Right cardiac atrium (tissue), 5 donors: ENCODE data around the gene SDF2L1. TPM values are rescaled to one million over a fixed set of nuclear protein-coding genes. Genes with fewer than 3 reads are reported as not detected.
"Not testable (repeated sequence)": the region's sequence is repeated elsewhere in the genome, so short reads cannot be mapped to it uniquely, and the experiment has no call there.

Experiments
- ATAC-seq, 2 donors: fragments of 200-7000 bp; cut with Tn5 transposase; one replicate each; pipeline versions ENCODE4 v1.8.0 to v1.9.1; 2020; ENCODE audit warnings: moderate library complexity in 2 of 2, mild to moderate bottlenecking in 1 of 2
- DNase-seq, 3 donors: peaks; one replicate each; pipeline ENCODE4 v3.0.0-alpha.2; 2020
- H3K27ac ChIP-seq: one replicate; pipeline ENCODE4 v1.5.1; 2013; ENCODE audit warnings: mild to moderate bottlenecking, low read length, control low read depth, moderate library complexity
- H3K27me3 ChIP-seq: one replicate; pipeline ENCODE4 v1.6.1; 2013; ENCODE audit not compliant: control insufficient read depth, insufficient read depth
- H3K4me1 ChIP-seq: one replicate; pipeline ENCODE4 v1.6.1; 2013; ENCODE audit warnings: low read length; ENCODE audit not compliant: control insufficient read depth, insufficient read depth
- H3K4me3 ChIP-seq: one replicate; pipeline ENCODE4 v1.5.1; 2013; ENCODE audit warnings: low read length, control low read depth
- H3K9me3 ChIP-seq: one replicate; pipeline ENCODE4 v1.6.1; 2013; ENCODE audit warnings: low read length; ENCODE audit not compliant: control insufficient read depth
- WGBS: extraction: QIAGEN DNeasy Blood & Tissue Kit; methylation state at CpG from one replicate; pipeline ENCODE4 v1.1.7; 2013; 5-methylcytosine and 5-hydroxymethylcytosine counted together
- intact Hi-C, 4 donors: fragments of 100-400 bp; cut with DNase I; formaldehyde crosslinking; loops; one replicate each; pipeline versions ENCODE4 v1.11.0 to v1.14.0; 2022 to 2023
- polyA plus RNA-seq: library from polyadenylated mRNA; stranded (reverse); fragments of 200-250 nt; gene quantifications from one replicate; pipeline ENCODE4 v1.2.3, GENCODE V29; 2013
- total RNA-seq, 4 donors: library from RNA; stranded (reverse); fragmentation: NEBNext Ultra II Directional; extraction: Animal tissue kit (Norgen Biotek cat#: 25700); gene quantifications; one replicate each; pipeline ENCODE4 v1.2.1, GENCODE V29; 2021
- donor health status: healthy with polysubstance abuse.
- donor health status: DM: no; HTN: yes; CAD: no.
- donor health status: DM: no; HTN: no; CAD: no.
- donor health status: DM: no; HTN: yes; CAD: no; lungs with severe emphysema.
- donor health status: DM: yes; HTN: yes; CAD: no.

SDF2L1 gene
- total and polyA plus RNA-seq, 5 donors, result 14.4 to 37.5 (median 34.9) TPM

DNA sequence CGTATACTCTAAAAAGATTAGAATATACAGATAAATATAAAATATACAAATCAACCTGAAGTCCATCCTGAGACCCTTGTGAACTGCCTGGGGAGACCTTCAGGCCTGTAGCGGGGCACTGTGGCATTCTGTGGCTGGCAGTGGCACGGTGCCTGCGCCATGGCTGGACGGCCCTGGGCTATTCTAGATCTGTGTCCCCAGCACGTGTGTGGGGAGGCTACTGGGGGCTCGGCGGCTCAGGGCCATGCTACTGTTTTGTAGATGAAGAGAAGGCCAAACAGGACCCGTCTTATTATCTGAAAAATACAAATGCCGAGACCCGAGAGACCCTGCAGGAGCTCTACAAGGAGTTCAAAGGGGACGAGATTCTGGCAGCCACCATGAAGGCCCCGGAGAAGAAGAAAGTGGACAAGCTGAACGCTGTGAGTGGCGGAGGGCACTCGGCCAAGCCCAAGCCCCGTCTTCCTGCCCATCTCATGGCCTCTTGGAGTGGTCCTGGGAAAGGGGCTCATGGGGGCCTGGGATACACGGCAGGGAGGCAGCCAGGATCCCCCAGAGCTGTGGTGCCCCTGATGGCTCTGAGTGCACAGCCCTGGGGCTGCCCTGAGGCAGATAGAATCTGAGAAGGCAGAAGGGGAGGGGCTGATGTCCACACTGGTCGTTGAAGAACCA, 42.5 kb downstream of the SDF2L1 start:
- WGBS, result 91% methylated on average over 19 of the region's 19 CpGs
- ATAC-seq, result no peak
- Histone ChIP-seq H3K4me1 (no peaks in the 10 kb centered on the region), H3K27me3 (no peaks in the 10 kb centered on the region), H3K9me3 (no peaks in the 10 kb centered on the region), H3K4me3 (no peak overlapping the region), H3K27ac (no peak overlapping the region)
- intact Hi-C loops, result no loop called here
- DNase-seq, result peak in 1 of 3 donors; percentile 19

DNA sequence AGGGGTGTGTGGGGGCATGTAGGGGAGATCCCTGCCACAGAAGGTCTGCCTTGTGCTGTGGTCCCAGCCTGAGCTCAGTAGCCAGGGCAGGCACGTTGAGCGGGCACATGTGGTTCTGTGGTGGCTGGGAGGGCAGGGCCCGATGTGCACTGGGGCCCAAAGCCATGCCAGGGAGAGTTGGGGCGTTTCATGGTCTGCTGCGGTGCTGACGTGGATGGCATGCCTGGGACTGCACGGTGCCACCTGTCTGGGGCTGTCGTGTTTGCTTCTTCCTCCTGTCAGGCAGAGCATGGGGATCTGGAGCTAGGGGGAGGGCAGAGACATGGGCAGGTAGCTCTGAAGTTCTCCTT, 43.0 kb downstream of the SDF2L1 start:
- ATAC-seq, result no peak
- Histone ChIP-seq H3K27me3 (no peaks in the 10 kb centered on the region), H3K27ac (no peak overlapping the region), H3K9me3 (no peaks in the 10 kb centered on the region), H3K4me3 (no peak overlapping the region), H3K4me1 (no peaks in the 10 kb centered on the region)
- intact Hi-C loops, result no loop called here
- 82% methylated on average over 8 of the region's 8 CpGs for WGBS
- DNase-seq, result no peak

DNA sequence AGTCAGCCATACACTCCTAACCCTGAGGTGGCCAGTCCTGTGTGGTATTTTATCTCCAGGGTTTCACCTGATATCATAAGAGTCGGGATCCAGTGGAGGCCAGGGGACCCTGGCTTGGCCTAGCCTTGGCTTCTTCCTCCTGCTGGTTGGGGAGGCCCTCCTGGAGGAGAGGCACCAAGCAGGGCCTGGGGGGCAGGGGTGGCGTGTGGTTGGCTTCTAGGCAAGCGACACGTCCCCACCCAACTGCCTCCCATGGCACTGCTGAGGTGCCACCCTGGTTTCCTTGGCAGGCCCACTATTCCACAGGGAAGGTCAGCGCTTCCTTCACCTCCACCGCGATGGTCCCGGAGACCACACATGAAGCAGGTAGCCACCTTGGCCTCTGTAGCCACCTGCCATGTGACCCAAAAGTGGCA, 44.1 kb downstream of the SDF2L1 start:
- Histone ChIP-seq H3K4me1 (no peaks in the 10 kb centered on the region), H3K4me3 (no peak overlapping the region), H3K27me3 (no peaks in the 10 kb centered on the region), H3K27ac (no peak overlapping the region), H3K9me3 (no peaks in the 10 kb centered on the region)
- WGBS, result 94% methylated on average over 8 of the region's 8 CpGs
- intact Hi-C loops, result no loop called here
- ATAC-seq, result no peak
- DNase-seq, result no peak

DNA sequence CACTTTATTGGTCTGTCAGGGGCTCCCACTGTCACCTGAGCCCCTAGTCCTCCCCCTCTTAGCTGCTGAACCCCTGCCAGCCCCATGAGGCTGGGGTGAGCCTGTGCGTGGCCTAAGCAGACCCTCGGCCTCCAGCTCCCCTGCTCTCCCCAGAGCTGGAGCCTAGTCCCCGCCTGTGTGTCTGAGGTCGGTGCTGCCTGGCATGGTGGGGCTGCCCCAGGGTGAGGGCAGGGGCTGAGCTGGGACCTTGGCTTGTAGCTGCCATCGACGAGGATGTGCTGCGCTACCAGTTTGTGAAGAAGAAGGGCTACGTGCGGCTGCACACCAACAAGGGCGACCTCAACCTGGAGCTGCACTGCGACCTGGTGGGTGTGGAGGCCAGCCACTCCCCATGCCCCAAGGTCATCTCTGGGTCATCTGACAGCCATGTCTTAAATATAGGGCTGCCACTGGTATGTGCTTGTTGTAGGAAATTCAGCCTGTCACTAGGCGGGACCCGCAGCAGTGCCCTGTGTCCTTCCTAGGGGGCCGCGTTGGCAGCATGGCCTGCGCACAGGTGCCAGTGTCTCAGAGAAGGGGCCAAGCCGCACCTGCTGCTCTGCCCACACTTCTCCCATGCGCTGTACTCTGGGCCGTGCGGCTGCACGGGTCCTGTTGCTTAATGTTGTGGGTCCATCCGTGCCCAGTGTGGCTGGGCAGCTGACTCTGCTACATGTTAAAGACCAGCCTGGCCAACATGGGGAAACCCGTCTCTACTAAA, 44.7 kb downstream of the SDF2L1 start:
- Histone ChIP-seq H3K9me3 (no peaks in the 10 kb centered on the region), H3K4me3 (no peak overlapping the region), H3K27me3 (no peaks in the 10 kb centered on the region), H3K4me1 (no peaks in the 10 kb centered on the region), H3K27ac (no peak overlapping the region)
- intact Hi-C loops, result no loop called here
- 95% methylated on average over 23 of the region's 23 CpGs for WGBS
- no peak for ATAC-seq
- DNase-seq, result peak in 1 of 3 donors; percentile 38

DNA sequence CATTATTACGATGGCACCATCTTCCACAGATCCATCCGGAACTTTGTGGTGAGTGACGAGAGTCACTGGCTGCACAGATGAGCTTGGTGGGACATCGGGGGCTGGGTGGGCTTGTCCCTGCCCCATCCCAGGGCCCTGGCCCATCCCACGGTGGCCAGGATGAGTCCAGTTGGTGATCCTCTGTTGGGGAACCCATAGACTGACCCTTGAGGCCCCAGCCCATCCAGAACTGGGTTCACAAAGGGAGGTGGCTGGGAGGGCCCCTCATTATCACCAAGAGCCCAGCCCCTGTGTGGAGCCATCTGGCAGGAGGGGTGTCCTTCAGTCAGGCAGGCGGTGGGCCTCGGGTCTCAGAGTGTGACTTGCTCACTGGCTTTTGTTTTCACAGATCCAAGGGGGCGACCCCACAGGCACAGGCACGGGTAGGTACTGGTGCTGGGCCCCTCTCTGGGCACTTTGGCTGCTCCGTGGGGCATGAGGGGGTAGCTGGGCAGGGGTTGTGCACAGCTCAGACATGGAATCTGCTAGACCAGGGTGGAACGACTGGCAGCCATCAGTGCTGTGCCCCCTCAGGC, 45.7 kb downstream of the SDF2L1 start:
- no peak overlapping the region for H3K4me3 ChIP-seq
- no peak overlapping the region for H3K27ac ChIP-seq
- DNase-seq (peak in 1 of 3 donors; percentile 19), ATAC-seq (no peak)
- no peaks in the 10 kb centered on the region for H3K4me1 ChIP-seq
- no peaks in the 10 kb centered on the region for H3K27me3 ChIP-seq
- intact Hi-C loops, result no loop called here
- H3K9me3 ChIP-seq, result no peaks in the 10 kb centered on the region
- 92% methylated on average over 11 of the region's 11 CpGs for WGBS

DNA sequence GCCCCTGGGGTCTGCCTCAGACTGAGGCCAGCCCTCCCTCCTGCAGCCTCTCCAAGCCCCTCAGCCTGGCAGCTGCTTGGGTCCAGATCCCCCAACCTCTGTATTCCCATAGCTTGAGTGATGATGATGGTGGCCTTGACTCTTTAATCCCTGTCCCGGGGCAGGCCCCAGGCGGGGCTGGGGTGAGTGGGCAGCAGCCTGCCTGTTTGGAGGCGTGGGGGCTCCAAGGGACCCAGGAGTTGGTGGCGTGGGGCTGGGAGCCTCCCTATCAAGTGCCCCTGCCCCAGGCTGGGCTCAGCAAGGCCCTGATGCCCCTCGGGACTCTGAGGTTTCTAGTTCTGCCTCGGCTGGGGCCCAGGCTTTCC, 46.2 kb downstream of the SDF2L1 start:
- ATAC-seq (peak in 1 of 2 donors; percentile 4), DNase-seq (peak in 1 of 3 donors; percentile 41)
- Histone ChIP-seq H3K9me3 (no peaks in the 10 kb centered on the region), H3K4me3 (no peak overlapping the region), H3K4me1 (no peaks in the 10 kb centered on the region), H3K27ac (no peak overlapping the region), H3K27me3 (no peaks in the 10 kb centered on the region)
- intact Hi-C loops, result no loop called here
- WGBS, result 93% methylated on average over 6 of the region's 6 CpGs

DNA sequence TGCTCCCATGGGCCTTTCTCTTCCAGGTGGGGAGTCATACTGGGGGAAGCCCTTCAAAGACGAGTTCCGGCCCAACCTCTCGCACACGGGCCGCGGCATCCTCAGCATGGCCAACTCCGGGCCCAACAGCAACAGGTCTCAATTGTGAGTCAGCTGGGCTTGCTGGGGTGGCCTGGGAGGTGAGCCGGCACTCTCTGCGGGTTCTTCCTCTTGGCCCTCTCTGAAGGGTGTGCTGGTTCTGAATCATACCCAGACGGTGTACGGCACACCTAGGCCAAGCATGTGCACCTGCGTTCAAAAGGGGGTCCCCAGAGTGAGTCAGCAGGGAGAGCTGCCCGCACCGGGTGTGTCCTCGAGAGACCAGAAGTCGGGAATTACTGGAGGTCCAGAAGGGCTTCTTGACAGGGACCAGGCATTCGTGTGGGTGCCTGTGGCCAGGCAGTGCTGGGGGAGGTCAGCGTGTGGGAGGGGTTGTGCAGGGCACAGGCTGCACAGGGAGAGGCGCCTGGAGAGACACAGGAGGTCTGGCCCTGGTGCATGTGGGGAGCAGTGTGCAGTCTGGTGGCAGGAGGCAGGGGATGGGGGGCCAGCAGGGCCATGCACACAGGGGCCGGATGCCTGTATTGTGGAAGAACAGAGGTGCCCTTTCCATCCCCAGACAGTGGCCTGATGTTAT, 46.7 kb downstream of the SDF2L1 start:
- no peaks in the 10 kb centered on the region for H3K9me3 ChIP-seq
- no peaks in the 10 kb centered on the region for H3K27me3 ChIP-seq
- no peak overlapping the region for H3K4me3 ChIP-seq
- no peaks in the 10 kb centered on the region for H3K4me1 ChIP-seq
- ATAC-seq (peak; percentile 13 to 27), DNase-seq (peak in 1 of 3 donors; percentile 39)
- no peak overlapping the region for H3K27ac ChIP-seq
- WGBS, result 93% methylated on average over 20 of the region's 20 CpGs
- intact Hi-C loops, result no loop called here

DNA sequence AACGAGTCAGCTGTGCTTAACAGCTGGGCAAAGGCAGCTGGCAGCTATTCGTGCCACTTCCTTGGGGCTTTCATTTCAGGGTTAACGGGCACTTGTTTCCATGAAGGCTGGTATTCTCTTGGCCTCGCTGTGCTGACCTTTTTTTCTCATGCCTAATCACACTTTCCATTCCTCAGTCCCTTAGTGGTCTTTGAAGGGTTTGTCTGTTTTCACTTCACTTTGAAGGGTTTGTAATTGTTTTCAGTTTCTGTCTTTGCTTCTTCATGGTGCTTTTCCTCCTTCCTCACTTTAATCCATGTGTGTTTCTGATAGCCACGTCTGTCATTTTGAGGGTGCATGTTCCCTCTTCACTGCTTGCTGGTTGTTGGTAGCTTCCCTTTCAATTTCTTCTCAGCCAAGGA, 48.3 kb downstream of the SDF2L1 start:
- intact Hi-C loops, result no loop called here
- no peak overlapping the region for H3K4me3 ChIP-seq
- H3K9me3 ChIP-seq, result no peaks in the 10 kb centered on the region
- no peaks in the 10 kb centered on the region for H3K27me3 ChIP-seq
- no peak overlapping the region for H3K27ac ChIP-seq
- DNase-seq, result peak in 1 of 3 donors; percentile 3
- H3K4me1 ChIP-seq, result no peaks in the 10 kb centered on the region
- no peak for ATAC-seq
- 44% methylated on average over 5 of the region's 5 CpGs for WGBS

DNA sequence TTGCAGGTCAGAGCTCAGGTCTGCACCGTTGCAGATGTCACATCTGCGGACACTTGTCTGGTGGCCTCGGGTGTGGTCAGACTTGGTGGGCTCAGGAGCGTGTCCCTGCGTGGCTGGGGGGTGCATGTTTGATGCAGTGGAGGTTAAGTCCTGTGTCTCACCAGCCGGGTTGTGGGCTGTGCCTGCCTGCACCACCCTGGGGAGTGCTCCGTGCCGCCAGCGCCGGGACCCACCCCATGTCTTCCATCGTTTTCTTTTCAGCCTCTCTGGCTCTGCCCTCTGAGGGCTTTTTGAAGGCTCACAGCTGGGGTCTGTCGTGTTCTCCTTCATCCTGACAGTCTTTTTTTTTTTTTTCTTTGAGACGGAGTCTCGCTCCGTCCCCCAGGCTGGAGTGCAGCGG, 49.7 kb downstream of the SDF2L1 start:
- ATAC-seq, result no peak
- H3K9me3 ChIP-seq, result no peaks in the 10 kb centered on the region
- no peaks in the 10 kb centered on the region for H3K27me3 ChIP-seq
- no peak overlapping the region for H3K27ac ChIP-seq
- H3K4me3 ChIP-seq, result no peak overlapping the region
- DNase-seq, result peak in 1 of 3 donors; percentile 35
- intact Hi-C loops, result no loop called here
- H3K4me1 ChIP-seq, result no peaks in the 10 kb centered on the region
- 77% methylated on average over 16 of the region's 16 CpGs for WGBS

DNA sequence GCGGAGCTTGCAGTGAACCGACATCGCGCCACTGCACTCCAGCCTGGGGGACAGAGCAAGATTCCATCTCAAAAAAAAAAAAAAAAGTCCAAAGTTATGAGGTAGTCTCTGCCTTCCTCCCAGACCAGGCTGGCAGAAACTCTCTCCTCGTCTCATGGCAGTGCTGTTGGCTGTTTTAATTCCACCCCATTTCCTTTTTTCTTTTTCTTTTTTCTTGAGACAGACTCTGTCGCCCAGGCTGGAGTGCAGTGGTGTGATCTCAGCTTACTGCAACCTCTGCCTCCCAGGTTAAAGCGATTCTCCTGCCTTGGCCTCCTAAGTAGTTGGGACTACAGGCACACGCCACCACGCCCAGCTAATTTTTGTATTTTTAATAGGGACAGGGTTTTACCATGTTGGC, 50.8 kb downstream of the SDF2L1 start:
- H3K27ac ChIP-seq, H3K4me1 ChIP-seq, H3K27me3 ChIP-seq, DNase-seq, H3K4me3 ChIP-seq, ATAC-seq, intact Hi-C loops, H3K9me3 ChIP-seq: not testable (repeated sequence)
- WGBS, result 95% methylated on average over 9 of the region's 9 CpGs
